Left kidney (tissue), 2 donors: Measurements from ENCODE around the gene RPS6KC1. TPM values are rescaled to one million over a fixed set of nuclear protein-coding genes. Genes with fewer than 3 reads are reported as not detected.
A peak's percentile ranks its signal among the peaks of the same experiment; 100 is the strongest.
"Not testable (repeated sequence)": the region's sequence is repeated elsewhere in the genome, so short reads cannot be mapped to it uniquely, and the experiment has no call there.

Experiments used
- DNase-seq: peaks from one replicate; pipeline ENCODE4 v3.0.0-alpha.2; 2013
- polyA plus RNA-seq: library from polyadenylated mRNA; unstranded; fragments of 120-200 nt; gene quantifications from one replicate; pipeline ENCODE4 v1.2.1, GENCODE V29; 2013; ENCODE audit not compliant: insufficient read length

RPS6KC1 gene
- polyA plus RNA-seq, 1 donor = 25.0 TPM

GRCh38 chr1:213103377-213104306 lies 52.6 kb downstream of the RPS6KC1 start:
- DNase-seq = no peak

- DNase-seq = no peak
Observed at GRCh38 chr1:213104604-213105003, 53.6 kb downstream of the RPS6KC1 start.

- no peak for DNase-seq
Observed at GRCh38 chr1:213106298-213106697, 55.3 kb downstream of the RPS6KC1 start.

GRCh38 chr1:213107613-213108012 lies 56.6 kb downstream of the RPS6KC1 start:
- no peak for DNase-seq

GRCh38 chr1:213110349-213111300 lies 59.6 kb downstream of the RPS6KC1 start:
- no peak for DNase-seq

- no peak for DNase-seq
Observed at GRCh38 chr1:213111502-213111901, 60.5 kb downstream of the RPS6KC1 start.

- not testable (repeated sequence) for DNase-seq
Observed at GRCh38 chr1:213112723-213113122, 61.7 kb downstream of the RPS6KC1 start.

GRCh38 chr1:213117699-213118180 lies 66.7 kb downstream of the RPS6KC1 start:
- DNase-seq = not testable (repeated sequence)

GRCh38 chr1:213119794-213120193 lies 68.8 kb downstream of the RPS6KC1 start:
- no peak for DNase-seq

- no peak for DNase-seq
Observed at GRCh38 chr1:213120386-213120785, 69.3 kb downstream of the RPS6KC1 start.

GRCh38 chr1:213120961-213121360 lies 69.9 kb downstream of the RPS6KC1 start:
- DNase-seq = no peak

GRCh38 chr1:213122514-213122929 lies 71.5 kb downstream of the RPS6KC1 start:
- DNase-seq = peak; percentile 40

- no peak for DNase-seq
Observed at GRCh38 chr1:213123087-213123486, 72.0 kb downstream of the RPS6KC1 start.

GRCh38 chr1:213123536-213123935 lies 72.5 kb downstream of the RPS6KC1 start:
- DNase-seq = no peak

GRCh38 chr1:213124590-213124989 lies 73.5 kb downstream of the RPS6KC1 start:
- DNase-seq = no peak

GRCh38 chr1:213125643-213126042 lies 74.6 kb downstream of the RPS6KC1 start:
- no peak for DNase-seq

- DNase-seq = no peak
Observed at GRCh38 chr1:213127074-213127473, 76.0 kb downstream of the RPS6KC1 start.

- no peak for DNase-seq
Observed at GRCh38 chr1:213131851-213132655, 81.0 kb downstream of the RPS6KC1 start.

GRCh38 chr1:213135572-213135971 lies 84.5 kb downstream of the RPS6KC1 start:
- no peak for DNase-seq

GRCh38 chr1:213136190-213136917 lies 85.3 kb downstream of the RPS6KC1 start:
- DNase-seq = no peak

GRCh38 chr1:213138391-213138790 lies 87.3 kb downstream of the RPS6KC1 start:
- no peak for DNase-seq
